Measurements from ENCODE around the gene CEP72.
"Not testable (repeated sequence)": the region's sequence is repeated elsewhere in the genome, so short reads cannot be mapped to it uniquely, and the experiment has no call there.

The CEP72 gene

DNA sequence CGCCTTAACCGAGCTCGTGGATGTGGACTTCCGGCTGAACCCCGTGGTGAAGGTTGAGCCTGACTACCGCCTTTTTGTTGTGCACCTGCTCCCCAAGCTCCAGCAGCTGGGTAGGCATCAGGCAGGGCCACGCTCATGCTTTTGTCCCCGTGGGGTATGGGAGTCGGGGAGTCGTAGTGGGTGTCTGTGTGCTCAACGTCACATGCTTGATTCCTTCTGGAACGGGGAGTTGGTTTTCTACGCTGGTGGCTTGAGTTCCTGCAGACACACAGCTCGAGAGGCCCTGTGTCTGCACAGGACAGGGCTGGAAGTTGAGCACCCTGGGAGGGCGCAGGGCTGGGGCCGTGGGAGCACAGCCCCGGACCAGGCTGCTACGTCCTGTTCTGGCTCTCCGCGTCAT is 8.0 kb downstream of the CEP72 start:
- no peak for DNase-seq

- no peak for DNase-seq
These were observed 8.5 kb downstream of the CEP72 start for GRCh38 chr5:620586-621180.

DNA sequence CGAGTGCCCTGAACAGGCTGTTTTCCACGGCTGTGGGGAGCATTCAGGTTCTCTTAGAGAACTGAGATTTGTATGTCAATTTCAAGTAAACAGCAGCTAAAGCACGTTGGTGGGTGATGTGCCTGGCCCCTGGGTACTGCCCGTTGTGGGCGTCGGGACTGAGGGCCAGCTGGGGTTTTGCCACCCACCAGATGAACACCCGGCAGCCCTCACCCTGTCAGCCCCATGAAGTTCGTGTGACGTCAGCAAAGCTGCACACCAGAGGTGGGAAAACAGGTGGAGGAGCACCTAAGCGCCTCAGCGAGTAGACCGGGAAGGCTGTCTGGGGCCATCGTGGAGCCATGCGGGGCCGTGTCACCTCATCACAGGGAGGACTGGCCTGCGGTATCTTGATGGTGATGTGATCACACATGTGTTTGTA is 9.2 kb downstream of the CEP72 start:
- no peak for DNase-seq

DNA sequence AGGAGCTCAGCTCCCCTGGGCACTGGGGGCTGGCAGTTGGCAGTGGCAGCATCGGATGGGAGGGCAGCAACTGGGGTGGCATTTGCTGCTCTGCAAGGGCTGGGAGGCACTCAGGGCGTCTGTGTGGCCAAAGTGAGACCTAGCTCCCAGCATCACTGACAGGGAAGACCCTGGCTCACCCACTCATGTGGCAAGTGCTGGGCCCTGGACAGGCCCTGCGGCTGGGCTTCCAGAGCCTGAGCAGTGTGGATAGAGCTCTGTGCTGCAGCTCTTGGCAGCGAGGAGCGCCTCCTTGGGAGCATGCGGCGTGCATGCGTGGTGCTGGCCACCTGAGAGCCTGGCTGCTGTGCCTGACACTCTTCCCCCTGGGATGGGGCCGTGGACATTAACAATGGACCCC is 10.2 kb downstream of the CEP72 start:
- DNase-seq: no peak

GRCh38 chr5:622946-623522 is 10.9 kb downstream of the CEP72 start:
- no peak for DNase-seq

- no peak for DNase-seq
These were observed 11.4 kb downstream of the CEP72 start for GRCh38 chr5:623531-623930.

- DNase-seq: no peak
These were observed 12.2 kb downstream of the CEP72 start for GRCh38 chr5:624118-624950.

GRCh38 chr5:624951-625230 is 12.8 kb downstream of the CEP72 start:
- DNase-seq: no peak

- no peak for DNase-seq
These were observed 13.4 kb downstream of the CEP72 start for GRCh38 chr5:625516-625915.

DNA sequence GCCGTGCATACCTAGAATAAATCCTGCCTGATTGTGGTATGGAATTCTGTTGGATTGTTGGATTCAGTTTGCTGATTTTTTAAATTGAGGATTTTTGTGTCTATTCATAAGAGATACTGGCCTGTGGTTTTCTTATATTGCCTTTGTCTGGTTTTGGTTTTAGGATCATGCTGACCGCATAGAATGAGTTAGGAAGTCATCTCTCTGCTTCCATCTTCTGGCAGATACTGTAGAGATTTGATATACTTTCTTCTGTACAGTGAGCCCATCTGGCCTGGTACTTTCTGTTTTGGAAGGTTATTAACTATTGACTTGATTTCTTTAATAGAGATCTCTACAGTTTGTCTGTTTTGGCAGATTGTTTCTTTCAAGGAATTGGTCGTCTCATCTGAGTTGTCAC is 14.7 kb downstream of the CEP72 start:
- DNase-seq: no peak

DNA sequence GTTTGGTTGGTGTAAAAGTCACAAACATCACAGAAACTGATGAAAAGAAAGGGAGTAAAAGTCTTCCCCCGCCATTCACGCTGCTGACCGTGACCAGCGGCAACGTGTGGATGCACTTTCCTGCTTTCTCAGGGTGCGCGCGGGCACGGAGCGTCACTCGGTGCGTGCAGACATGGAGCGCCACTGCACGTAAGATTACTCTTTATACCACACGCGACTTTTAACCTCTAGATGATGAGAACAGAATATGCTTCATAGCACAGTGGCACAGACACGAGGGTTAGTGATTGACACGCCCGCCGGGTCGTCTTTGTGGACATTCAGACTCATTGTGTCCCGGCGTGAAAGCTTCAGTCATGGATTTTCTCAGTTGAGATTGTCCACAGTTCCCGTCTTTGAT is 15.7 kb downstream of the CEP72 start:
- DNase-seq: no peak

DNA sequence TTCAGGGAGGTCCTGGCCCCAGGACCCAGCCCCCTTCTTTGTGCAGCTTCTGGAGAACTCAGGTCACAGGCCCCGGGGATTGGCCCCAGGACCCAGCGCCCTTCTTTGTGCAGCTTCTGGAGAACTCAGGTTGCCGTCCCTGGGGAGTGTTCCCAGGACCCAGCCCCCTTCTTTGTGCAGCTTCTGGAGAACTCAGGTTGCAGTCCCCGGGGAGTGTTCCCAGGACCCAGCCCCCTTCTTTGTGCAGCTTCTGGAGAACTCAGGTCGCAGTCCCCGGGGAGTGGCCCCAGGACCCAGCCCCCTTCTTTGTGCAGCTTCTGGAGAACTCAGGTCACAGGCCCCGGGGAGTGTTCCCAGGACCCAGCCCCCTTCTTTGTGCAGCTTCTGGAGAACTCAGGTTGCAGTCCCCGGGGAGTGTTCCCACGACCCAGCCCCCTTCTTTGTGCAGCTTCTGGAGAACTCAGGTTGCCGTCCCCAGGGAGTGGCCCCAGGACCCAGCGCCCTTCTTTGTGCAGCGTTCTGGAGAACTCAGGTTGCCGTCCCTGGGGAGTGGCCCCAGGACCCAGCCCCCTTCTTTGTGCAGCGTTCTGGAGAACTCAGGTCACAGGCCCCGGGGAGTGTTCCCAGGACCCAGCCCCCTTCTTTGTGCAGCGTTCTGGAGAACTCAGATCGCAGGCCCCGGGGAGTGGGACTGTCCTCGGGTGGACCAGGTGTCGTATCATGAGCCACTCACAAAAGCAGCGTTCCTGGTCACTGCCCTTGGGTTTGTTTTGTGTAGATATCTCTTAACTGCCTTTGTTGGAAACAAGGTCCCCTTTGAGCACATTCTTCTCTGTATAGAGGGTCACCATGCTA is 16.4 kb downstream of the CEP72 start:
- not testable (repeated sequence) for DNase-seq

DNA sequence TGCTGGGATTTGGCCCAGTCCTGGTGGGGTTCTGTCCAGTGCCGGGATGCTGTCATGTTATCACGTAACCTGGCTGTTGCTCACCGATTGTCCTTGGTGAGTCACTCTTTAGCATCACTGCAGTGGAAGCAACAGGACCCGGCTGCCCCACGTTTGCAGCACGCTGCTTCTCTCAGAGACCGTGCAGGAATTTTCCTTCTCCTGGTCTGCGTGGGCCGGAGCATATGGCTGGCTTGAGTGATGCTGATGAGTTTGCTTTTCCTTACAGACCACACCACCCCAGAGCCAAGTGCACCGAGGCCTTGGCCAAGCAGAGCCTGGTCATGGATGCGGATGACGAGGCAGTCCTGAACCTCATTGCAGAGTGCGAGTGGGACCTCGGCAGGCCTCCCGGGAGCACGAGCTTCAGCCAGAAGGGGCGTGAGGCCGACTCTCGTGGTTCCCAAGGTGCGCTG is 21.4 kb downstream of the CEP72 start:
- no peak for DNase-seq

- DNase-seq: no peak
These were observed 22.1 kb downstream of the CEP72 start for GRCh38 chr5:634191-634590.

DNA sequence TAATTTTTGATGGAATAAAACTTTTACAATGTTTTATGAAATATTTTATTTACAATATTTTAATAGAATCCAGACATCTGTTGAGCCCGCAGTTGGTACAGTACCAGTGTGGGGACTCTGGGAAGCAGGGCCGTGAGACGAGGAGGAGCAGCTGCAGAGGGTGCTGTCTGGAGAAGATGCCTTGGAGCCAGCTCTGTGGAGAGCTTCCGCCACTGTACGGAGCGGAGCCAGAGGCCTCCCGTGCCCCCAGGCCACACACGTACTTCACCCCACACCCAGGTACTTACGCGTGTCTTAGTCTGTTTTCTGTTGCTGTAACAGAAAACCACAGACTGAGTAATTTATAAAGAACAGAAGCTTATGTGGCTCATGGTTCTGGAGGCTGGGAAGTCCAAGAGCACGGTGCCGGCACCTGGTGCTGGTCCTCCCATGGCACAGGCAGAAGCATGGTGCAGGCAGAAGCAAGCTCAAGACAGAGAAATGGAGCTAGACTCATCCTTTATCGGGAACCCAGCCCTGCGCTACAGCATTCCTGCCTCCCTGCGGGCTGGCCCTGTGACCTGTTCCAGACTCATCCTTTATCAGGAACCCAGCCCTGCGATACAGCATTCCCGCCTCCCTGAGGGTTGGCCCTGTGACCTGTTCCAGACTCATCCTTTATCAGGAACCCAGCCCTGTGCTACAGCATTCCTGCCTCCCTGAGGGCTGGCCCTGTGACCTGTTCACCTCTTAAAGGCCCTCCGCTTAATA is 23.3 kb downstream of the CEP72 start:
- DNase-seq: no peak

GRCh38 chr5:636951-637350 is 24.8 kb downstream of the CEP72 start:
- DNase-seq: no peak

DNA sequence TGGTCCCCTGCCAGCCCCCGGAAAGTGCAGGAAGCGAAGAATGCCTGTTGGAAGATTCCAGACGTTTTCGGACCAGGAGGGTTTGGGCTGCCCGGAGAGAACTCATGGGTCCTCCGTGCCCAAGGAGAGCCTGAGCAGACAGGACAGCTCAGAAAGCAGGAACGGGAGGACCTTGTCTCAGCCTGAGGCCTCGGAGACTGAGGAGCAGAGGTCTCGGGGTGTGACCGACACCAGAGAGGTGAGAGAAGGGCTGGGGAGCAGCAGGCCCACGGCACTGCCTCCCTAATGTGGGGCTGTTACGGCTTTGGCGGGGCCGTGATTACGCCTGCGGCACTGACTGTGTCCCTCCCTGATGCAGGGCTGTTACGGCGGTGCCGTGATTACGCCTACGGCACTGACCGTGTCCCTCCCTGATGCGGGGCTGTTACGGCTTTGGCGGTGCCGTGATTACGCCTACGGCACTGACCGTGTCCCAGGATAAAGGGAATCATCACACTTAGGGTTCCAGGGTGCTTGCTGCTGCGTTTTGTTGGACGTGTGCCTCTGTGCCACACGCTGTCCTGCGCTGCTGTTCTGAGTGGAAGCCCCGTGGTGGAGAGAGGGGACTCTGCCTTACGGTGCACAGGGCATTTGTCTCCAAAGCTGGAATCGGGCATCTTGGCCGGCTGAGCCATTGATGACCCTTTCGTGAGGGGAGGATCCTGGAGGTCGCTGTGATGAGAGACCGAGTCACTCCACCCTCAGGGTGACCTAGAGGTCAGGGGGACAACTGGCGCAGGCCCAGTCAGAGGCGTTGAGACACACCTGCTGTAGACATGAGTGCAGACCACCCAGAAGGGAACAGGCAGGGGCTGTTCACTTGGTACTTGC is 25.7 kb downstream of the CEP72 start:
- DNase-seq: no peak

DNA sequence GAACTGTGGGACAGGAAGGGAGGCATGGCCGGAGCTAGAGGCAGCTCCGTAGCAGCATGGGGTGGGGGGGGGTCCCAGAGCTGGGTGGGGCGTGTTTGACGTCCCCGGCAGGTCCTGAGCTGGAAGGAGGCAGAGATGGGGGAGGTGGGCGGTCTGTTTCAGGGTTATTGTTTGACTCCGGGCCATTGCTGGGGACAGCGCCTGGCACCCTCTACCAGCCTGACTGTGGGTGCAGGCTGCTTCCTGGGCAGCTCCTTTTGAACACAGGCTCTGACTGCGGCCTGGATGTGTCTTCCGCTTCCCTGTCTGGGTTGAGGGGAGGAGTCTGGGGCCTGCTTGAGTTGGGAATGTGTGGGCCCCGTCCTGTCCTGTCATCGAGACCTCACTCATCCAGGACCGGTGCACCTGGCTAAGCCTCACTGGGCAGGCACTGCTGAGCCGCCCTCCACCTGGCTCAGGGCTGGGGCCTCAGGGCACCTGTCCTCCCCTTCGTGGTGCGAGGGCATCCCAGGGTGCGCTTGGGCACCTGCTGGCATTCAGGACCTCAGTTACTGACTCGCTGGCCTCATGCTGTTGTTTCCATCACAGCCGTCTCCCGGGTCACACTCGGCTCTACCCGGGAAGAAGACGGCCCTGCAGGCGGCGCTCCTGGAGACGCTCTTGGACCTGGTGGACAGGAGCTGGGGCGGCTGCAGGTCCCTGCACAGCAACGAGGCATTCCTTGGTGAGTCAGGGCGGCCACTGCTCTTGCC is 26.5 kb downstream of the CEP72 start:
- DNase-seq: no peak

DNA sequence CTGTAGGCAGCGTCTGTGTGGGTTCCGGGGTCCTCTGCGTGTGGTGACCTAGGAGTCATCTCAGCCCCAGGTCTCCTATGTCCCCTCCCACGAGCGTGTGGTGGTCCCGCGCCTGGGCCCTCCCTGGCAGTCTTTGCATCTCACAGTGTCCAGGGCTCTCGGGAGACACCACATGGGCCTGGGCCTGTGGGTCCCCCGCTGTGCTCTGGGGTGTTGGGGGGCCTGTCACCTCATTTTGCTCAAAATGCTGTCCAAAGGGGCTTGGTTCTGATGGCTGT is 27.1 kb downstream of the CEP72 start:
- DNase-seq: no peak

DNA sequence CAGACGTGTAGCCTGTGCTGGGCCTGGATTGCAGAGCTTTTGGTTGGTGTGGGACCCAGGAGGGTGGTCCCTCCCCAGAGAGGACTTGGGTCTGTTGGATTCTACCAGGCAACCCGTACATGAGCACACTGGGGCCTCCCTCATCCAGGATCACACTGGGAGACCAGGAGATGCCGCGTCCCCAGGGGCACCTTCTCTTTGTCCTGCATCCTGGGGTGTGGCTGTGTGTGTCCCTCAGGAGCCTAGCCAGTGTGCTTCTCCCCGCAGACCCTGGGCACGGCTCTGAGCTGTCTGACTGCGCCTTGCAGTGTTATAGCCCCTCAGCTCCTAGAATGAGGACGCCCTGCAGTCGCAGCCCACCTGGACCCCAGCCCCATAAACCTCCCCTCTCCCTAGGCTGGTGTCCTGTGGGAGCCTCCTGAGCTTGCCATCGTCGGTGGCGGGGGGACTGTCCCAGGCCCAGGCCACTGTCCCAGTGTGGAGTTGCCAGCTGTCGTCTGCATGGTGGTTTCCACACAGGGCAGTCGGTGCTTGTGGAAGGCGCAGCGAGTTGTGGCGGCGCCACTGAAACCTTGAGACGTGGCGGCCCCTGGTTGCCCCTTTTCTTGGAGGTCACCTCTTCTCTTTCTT is 27.6 kb downstream of the CEP72 start:
- DNase-seq: no peak
